ENCODE measurements around the gene RALGDS.

RALGDS gene

DNA sequence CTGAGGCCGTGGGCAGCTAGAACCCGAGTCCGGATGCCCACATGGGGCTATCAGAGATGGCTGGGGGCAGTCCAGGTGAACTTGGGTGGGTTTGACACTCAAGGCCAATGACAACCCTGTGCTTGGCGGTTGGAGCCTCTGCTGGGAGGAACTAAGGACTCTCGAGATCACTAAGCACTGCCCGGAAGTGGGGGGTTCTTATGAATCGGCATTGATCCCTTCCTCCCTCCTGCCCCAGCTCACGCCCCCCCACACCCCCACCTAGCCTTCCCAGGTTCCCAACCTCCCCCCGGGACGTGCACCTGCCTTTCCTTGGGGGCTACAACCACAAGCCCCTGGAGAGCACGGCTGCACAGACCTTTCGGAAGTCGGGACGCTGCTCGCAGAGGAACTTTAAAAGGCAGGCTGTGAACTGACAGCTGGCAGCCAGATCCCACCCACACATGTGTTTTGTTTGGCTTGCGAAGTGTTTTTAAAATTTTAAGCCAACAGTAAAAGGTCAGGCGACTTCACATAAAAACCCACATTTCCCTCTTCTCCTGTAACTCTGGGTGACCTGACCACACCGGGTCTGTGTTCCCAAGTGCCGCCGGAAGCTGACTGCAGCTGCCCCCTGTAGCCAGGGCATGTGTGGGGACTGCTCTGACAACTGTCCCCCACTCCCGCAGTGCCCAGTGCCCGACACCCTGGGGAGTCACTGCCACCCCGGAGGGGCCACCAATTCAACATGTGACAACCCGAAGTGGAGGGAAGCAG, 5.1 kb upstream of the RALGDS start:
- DNase-seq (ENCODE audit: extremely low spot score) = no peak
- POLR2A ChIA-PET = no interaction called here
- TF ChIP-seq CTBP1 (IDR thresholded peaks at IDR 0.05; ENCODE audit: borderline replicate concordance) (no peak), ARNT (IDR thresholded peaks at IDR 0.05) (no peak), HDGF (IDR thresholded peaks at IDR 0.05; ENCODE audit: borderline replicate concordance) (no peak), FOXA1 (IDR thresholded peaks at IDR 0.05) (no peak), LEF1 (IDR thresholded peaks at IDR 0.05; ENCODE audit: borderline replicate concordance) (no peak), BHLHE40 (IDR thresholded peaks at IDR 0.05; ENCODE audit: borderline replicate concordance) (no peak), FOXM1 (IDR thresholded peaks at IDR 0.05; ENCODE audit: borderline replicate concordance) (no peak), ELF4 (IDR thresholded peaks at IDR 0.05) (no peak), TARDBP (IDR thresholded peaks at IDR 0.05) (no peak), SUZ12 (IDR thresholded peaks at IDR 0.05) (no peak), L3MBTL2 (conservative IDR thresholded peaks at IDR 0.05) (no peak), ZNF384 (IDR thresholded peaks at IDR 0.05) (no peak), NFRKB (IDR thresholded peaks at IDR 0.05) (no peak)
- TF ChIP-seq, protein P1, sequence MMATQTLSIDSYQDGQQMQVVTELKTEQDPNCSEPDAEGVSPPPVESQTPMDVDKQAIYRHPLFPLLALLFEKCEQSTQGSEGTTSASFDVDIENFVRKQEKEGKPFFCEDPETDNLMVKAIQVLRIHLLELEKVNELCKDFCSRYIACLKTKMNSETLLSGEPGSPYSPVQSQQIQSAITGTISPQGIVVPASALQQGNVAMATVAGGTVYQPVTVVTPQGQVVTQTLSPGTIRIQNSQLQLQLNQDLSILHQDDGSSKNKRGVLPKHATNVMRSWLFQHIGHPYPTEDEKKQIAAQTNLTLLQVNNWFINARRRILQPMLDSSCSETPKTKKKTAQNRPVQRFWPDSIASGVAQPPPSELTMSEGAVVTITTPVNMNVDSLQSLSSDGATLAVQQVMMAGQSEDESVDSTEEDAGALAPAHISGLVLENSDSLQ (IDR thresholded peaks at IDR 0.05) = no peak
- CTCF ChIA-PET = interaction anchor here (1.1 kb wide), 1 partner anchor 18 kb away, joined by 3 read pairs; no protein-coding TSS in a partner anchor

DNA sequence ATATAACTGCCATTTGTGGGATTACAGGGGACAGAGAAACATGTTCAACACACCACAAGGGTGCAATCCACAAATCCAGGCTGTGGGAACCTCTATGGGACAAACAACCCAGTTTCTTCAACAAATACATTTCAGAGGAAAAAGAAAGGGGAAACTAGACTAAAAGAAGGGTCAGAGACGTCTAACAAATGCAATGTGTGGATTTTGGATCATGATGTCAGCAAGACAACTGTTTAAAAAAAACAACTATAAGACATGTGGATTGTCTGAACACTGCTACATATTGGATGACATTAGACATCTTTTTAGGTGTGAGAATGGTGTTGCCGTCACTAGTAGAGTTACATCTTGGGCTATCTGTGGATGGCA, 3.9 kb upstream of the RALGDS start:
- TF ChIP-seq FOXA1 (IDR thresholded peaks at IDR 0.05) = no peak
- TF ChIP-seq NFRKB (IDR thresholded peaks at IDR 0.05) = no peak
- no peak for TF ChIP-seq HDGF (IDR thresholded peaks at IDR 0.05; ENCODE audit: borderline replicate concordance)
- TF ChIP-seq BHLHE40 (IDR thresholded peaks at IDR 0.05; ENCODE audit: borderline replicate concordance) = no peak
- TF ChIP-seq L3MBTL2 (conservative IDR thresholded peaks at IDR 0.05) = no peak
- no peak for TF ChIP-seq ARNT (IDR thresholded peaks at IDR 0.05)
- no peak for TF ChIP-seq ELF4 (IDR thresholded peaks at IDR 0.05)
- TF ChIP-seq TARDBP (IDR thresholded peaks at IDR 0.05) = no peak
- TF ChIP-seq LEF1 (IDR thresholded peaks at IDR 0.05; ENCODE audit: borderline replicate concordance) = no peak
- no peak for TF ChIP-seq FOXM1 (IDR thresholded peaks at IDR 0.05; ENCODE audit: borderline replicate concordance)
- TF ChIP-seq SUZ12 (IDR thresholded peaks at IDR 0.05) = no peak
- no peak for TF ChIP-seq ZNF384 (IDR thresholded peaks at IDR 0.05)
- TF ChIP-seq SP1 (IDR thresholded peaks at IDR 0.05) = no peak
- no peak for TF ChIP-seq FOXK2 (IDR thresholded peaks at IDR 0.05)
- TF ChIP-seq, protein P1 (IDR thresholded peaks at IDR 0.05) = no peak
- ChIA-PET POLR2A (no interaction called here), CTCF (interaction anchor here (0.6 kb wide), 1 partner anchor 46 kb away, joined by 3 read pairs; no protein-coding TSS in a partner anchor)
- no peak for DNase-seq (ENCODE audit: extremely low spot score)

DNA sequence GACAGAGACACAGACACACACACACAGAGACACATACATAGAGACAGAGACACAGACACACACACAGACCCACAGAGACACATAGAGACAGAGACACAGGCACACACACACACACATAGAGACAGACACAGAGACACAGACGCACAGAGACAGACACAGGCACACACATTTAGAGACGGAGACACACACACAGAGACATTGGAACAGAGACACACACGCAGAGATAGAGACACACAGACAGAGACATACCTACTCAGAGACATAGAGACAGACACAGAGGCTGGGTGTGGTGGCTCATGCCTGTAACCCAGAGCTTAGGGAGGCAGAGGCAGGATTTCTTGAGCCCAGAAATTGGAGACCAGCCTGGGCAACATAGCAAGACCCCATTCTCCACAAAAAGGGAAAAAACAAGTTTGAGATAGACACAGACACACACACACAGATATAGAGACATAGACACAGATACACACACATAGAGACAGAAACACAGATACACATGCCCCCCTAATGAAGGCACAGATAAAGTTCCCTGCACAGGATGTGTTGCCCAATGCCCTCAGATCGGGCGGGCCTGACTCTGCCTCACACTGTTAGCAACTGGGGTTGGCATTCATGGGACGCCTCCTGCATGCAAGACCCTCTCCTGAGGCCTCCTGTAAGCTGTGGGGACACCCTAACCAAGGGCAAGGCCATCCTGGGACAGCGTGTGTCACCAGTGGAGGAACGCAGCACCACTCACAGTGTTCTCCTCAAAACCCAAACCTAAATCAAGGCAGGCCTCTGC, 3.3 kb upstream of the RALGDS start:
- TF ChIP-seq ARNT (IDR thresholded peaks at IDR 0.05) (no peak), SUZ12 (IDR thresholded peaks at IDR 0.05) (no peak), LEF1 (IDR thresholded peaks at IDR 0.05; ENCODE audit: borderline replicate concordance) (no peak), ELF4 (IDR thresholded peaks at IDR 0.05) (no peak), ZNF384 (IDR thresholded peaks at IDR 0.05) (no peak), HDGF (IDR thresholded peaks at IDR 0.05; ENCODE audit: borderline replicate concordance) (no peak), SP1 (IDR thresholded peaks at IDR 0.05) (no peak)
- TF ChIP-seq, protein P1 (IDR thresholded peaks at IDR 0.05) = no peak
- DNase-seq (ENCODE audit: extremely low spot score) = no peak
- ChIA-PET CTCF (interaction anchor here (0.6 kb wide), 1 partner anchor 46 kb away, joined by 3 read pairs; no protein-coding TSS in a partner anchor), POLR2A (no interaction called here)

DNA sequence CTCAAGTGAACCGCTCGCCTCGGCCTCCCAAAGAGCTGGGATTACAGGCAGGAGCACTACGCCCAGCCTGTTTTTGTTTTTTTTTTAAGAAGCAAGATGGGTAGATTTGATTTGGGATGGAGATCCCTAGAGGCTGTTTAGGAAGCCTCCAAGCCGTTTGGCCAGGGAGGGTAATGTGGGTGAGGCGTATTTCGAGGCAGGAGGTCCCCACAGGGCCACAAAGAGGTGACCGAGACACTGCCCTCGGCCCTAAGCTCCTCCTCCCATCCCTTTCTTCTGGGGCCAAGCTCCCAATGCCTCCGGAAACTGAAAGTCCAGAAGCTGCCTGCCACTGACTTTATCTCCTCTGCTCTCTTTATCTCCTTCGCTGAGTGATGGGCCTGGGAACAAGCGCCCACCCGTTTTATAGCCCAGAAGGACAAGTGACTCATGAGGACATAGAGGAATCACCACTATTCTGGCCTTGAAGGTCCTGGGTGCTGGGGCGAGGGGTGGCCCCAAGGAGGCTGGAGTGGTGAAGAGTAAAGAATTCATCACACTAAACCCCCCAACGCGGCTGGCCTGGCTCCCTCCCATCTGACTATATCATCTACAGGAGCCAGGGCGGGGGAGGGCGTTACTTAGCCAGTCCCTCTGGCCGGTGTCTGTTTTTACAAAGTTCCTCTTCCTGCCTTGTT, 2.0 kb upstream of the RALGDS start:
- ChIA-PET CTCF (interaction anchor here (0.6 to 1.1 kb wide), 2 partner anchors 18 to 22 kb away, joined by 3 to 7 read pairs; no protein-coding TSS in a partner anchor), POLR2A (no interaction called here)
- DNase-seq (ENCODE audit: extremely low spot score) = no peak
- TF ChIP-seq ELF4 (IDR thresholded peaks at IDR 0.05) (no peak), HDGF (IDR thresholded peaks at IDR 0.05; ENCODE audit: borderline replicate concordance) (no peak), CTBP1 (IDR thresholded peaks at IDR 0.05; ENCODE audit: borderline replicate concordance) (no peak), ARNT (IDR thresholded peaks at IDR 0.05) (no peak), FOXA1 (IDR thresholded peaks at IDR 0.05) (no peak), SUZ12 (IDR thresholded peaks at IDR 0.05) (no peak), LEF1 (IDR thresholded peaks at IDR 0.05; ENCODE audit: borderline replicate concordance) (no peak), L3MBTL2 (conservative IDR thresholded peaks at IDR 0.05) (no peak), FOXK2 (IDR thresholded peaks at IDR 0.05) (no peak), FOXM1 (IDR thresholded peaks at IDR 0.05; ENCODE audit: borderline replicate concordance) (no peak), SP1 (IDR thresholded peaks at IDR 0.05) (no peak), TARDBP (IDR thresholded peaks at IDR 0.05) (no peak), BHLHE40 (IDR thresholded peaks at IDR 0.05; ENCODE audit: borderline replicate concordance) (no peak), ZNF384 (IDR thresholded peaks at IDR 0.05) (no peak), NFRKB (IDR thresholded peaks at IDR 0.05) (no peak)
- TF ChIP-seq, protein P1 (IDR thresholded peaks at IDR 0.05) = no peak

All from HEK293T (cell line).